Omental fat pad (tissue), 4 donors: ENCODE measurements around the gene SF3B2. TPM values are rescaled to one million over a fixed set of nuclear protein-coding genes. Genes with fewer than 3 reads are reported as not detected.
"Not testable (repeated sequence)": the region's sequence is repeated elsewhere in the genome, so short reads cannot be mapped to it uniquely, and the experiment has no call there.

Source experiments
- ATAC-seq: fragments of 150-250 bp; one replicate; pipeline ENCODE4 v1.9.1; 2016; ENCODE audit warnings: mild to moderate bottlenecking, moderate library complexity; ENCODE audit not compliant: low FRiP score
- DNase-seq: peaks from one replicate; pipeline ENCODE4 v3.0.0-alpha.2; 2019; ENCODE audit warnings: low spot score
- CTCF ChIP-seq, 3 donors: fragments of 450-650 bp; IDR thresholded peaks; one replicate each; pipeline ENCODE4 v1.5.1; 2016 to 2017; ENCODE audit warnings: antibody characterized with exemption in 3 of 3, mild to moderate bottlenecking in 3 of 3, moderate library complexity in 2 of 3
- total RNA-seq, 4 donors: library from RNA; depleted of rRNA; stranded (reverse); fragments of >200 nt; gene quantifications; one replicate each; pipeline ENCODE4 v1.1.0, GENCODE V29; 2016

SF3B2 gene
- total RNA-seq, 4 donors from 2014 or later: 98.9 to 173 (median 140) TPM

- DNase-seq (no peak), ATAC-seq (no peak)
- no peak for TF ChIP-seq CTCF (IDR thresholded peaks at IDR 0.05)
Measured at GRCh38 chr11:66111158-66111557, 59.0 kb downstream of the SF3B2 start.

- DNase-seq (no peak), ATAC-seq (no peak)
- TF ChIP-seq CTCF (IDR thresholded peaks at IDR 0.05): no peak
Measured at GRCh38 chr11:66112041-66112491, 59.9 kb downstream of the SF3B2 start.

DNA sequence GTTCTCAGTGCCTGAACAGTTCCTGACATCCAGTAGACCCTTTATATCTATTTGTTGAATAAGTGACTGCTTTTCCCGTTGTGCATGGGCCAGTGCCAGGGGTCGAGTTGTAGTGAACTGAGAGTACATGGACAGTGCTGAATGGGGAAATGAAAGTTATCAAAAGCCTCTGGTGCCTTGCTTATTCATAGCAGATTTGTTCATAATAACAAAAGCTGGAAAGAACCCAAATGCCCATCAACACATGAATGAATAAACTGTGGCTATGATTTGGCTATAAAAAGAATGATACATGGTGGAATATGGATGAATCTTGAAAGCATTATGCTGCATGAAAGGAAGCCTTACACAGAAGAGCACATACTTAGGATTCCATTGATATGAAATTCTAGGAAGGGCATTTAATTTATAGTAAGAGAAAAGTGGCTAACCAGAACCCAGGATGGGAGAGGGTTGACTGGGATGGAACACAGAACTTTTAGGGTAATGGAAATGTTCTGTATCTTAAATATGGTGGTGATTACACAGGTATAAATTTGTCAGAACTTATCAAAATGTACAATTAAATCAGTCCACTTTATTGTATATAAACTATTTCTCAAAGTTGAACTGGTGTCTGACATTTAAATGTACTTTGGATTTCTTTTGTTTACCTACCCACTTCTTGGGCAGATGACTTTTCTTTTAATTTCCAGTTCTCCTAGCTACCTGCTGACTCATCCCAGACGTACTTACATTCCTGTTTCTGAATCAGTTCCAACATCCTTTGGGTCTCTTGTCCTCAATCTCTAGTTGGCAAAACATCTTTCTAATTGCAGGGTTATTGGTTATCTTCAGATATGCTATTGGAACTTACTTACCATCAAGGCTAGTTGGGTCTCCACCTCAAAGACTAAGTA lies 60.7 kb downstream of the SF3B2 start:
- no peak for DNase-seq

GRCh38 chr11:66114957-66115356 lies 62.8 kb downstream of the SF3B2 start:
- not testable (repeated sequence) for DNase-seq, ATAC-seq

More for the DNA sequence above, 60.7 kb downstream of the SF3B2 start:
- TF ChIP-seq CTCF (IDR thresholded peaks at IDR 0.05): no peak
- ATAC-seq: peak; percentile 76

DNA sequence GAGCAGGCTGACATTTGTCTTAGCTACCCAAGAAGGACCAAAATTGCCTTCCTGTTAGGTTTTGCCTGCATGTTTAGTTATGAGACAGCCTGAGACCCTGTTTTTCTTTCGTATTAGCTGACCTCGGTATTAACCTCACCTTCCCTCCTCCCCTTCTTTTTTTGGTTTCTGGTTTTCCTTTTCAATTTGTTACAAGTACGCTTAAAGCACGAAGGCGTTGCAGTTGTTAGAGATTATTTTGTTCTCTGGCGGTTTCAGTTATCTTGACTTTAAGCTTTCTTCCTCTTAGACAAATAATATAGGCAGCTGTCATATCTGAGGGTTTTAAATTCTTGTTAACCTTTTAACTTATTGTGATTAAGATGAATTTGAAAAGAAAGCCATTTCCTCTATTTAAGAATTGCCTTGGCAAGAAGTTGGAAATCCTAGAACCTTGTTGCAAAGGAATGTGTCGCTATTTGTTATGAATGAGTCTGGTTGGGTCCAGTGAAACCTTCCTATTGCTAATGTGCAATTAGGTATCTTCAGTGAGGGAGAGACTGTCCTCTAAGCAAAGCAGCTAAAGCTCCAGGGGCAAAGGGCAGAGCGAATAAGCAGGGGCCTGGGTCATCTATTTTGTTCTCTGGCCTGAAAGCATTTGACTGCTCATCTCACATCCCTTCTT lies 63.6 kb downstream of the SF3B2 start:
- DNase-seq (no peak), ATAC-seq (no peak)
- no peak for TF ChIP-seq CTCF (IDR thresholded peaks at IDR 0.05)

DNA sequence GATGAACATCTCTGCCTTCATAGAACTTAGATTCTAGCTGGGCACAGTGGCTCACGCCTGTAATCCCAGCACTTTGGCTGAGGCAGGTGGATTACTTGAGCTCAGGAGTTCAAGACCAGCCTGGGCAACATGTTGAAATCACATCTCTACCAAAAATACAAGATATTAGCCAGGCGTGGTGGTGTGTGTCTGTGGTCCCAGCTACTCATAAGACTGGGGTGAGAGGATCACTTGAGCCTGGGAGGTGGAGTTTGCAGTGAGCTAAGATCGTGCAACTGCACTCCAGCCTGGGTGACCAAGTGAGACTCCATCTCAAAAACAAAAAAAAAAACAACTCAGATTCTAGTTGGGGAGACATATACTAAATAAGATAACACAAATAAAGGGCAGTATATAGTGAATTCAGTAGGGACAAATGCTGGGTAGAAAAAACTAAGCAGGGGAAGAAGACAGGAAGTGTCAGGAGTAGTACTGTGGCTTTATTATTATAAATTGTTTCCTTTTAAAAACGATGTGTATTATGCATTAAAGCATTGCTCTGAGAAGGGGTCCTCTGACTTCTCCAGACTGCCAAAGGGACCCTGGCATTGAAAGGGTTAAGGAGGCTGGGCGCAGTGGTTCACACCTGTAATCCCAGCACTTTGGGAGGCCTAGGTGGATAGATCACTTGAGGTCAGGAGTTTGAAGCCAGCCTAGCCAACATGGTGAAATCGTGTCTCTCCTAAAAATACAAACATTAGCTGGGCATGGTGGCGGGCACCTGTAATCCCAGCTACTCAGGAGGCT lies 64.6 kb downstream of the SF3B2 start:
- no peak for ATAC-seq
- TF ChIP-seq CTCF (IDR thresholded peaks at IDR 0.05): no peak
- DNase-seq: no peak

GRCh38 chr11:66118847-66119246 lies 66.7 kb downstream of the SF3B2 start:
- no peak for TF ChIP-seq CTCF (IDR thresholded peaks at IDR 0.05)
- no peak for ATAC-seq
- DNase-seq: no peak
